GM12874 (cell line): Measurements from ENCODE around the gene FBXL12.

Experiments used
- CTCF ChIP-seq: IDR thresholded peaks from 2 replicates; pipeline ENCODE4 v1.5.1; 2011; ENCODE audit warnings: low read depth, mild to moderate bottlenecking, control low read depth, low read length, moderate library complexity; ENCODE audit not compliant: insufficient read depth

FBXL12 gene

DNA sequence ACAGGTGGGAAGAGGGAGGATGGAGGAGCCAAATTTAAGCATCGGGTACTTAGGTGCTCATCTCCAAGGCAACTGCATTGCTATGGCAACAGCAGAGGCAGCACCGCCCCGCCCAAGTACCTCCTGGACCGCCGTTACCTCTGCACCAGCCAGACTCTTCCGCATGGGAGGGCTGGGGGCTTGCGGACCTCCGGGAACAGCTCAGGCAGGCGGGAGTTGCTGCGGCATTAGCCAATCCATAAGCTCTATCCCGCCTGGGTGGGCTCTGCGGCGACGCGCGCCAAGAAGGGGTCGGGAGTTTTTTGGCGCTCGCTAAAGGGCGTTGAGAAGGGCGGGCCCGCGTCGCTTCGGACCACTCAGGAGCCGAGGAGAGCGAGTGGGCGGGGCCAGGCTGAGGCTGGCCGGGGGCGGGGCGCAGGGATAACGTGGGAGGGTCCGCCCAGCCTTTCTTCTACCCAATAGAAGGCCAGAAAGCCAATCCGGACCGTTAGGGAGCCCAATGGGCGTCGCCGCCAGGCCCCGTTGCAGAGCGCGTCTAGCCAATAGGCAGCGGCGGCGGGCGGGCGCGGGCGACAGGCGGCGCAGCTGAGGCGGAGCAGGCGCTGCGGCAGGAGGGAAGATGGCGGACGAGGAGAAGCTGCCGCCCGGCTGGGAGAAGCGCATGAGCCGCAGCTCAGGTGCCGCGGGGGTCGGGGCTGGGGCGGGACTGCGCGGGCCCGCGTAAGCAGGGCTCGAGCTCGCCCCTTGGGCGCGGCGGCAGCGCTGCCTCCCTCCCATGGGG lies 16.0 kb upstream of the FBXL12 start, which contains the start of gene PIN1:
Gene PIN1 (plus strand): TSS at position 593 of the 781 bp plus-strand sequence. CDS start 27 bp downstream, at position 620.
- peak; percentile 55 for TF ChIP-seq CTCF

GRCh38 chr19:9834307-9834725 lies 15.4 kb upstream of the FBXL12 start:
- no peak for TF ChIP-seq CTCF

- TF ChIP-seq CTCF = no peak
Measured at GRCh38 chr19:9828551-9829063, 9.7 kb upstream of the FBXL12 start.

- no peak for TF ChIP-seq CTCF
Measured at GRCh38 chr19:9827289-9828238, 8.7 kb upstream of the FBXL12 start, which contains the start of gene UBL5. Gene UBL5 (plus strand): TSS chr19:9827918. CDS start chr19:9828338, 420 bp downstream.

GRCh38 chr19:9823816-9824215 lies 4.9 kb upstream of the FBXL12 start:
- no peak for TF ChIP-seq CTCF

DNA sequence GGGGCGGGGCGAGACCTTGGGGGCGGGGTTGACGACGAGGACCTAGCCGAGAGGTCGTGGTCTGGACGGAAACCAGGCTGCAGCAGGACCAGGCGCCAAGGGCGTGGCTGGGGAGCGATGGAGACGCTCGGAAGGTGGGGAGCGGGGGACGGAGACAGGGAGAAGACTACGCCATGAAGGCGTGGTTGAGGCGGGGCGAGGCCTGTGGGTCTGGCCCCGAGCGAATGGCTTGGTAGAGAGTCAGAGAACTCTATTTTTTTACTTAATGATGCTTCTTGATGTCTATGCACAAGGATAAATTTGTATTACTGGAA lies 674 bp upstream of the FBXL12 start:
- no peak for TF ChIP-seq CTCF

DNA sequence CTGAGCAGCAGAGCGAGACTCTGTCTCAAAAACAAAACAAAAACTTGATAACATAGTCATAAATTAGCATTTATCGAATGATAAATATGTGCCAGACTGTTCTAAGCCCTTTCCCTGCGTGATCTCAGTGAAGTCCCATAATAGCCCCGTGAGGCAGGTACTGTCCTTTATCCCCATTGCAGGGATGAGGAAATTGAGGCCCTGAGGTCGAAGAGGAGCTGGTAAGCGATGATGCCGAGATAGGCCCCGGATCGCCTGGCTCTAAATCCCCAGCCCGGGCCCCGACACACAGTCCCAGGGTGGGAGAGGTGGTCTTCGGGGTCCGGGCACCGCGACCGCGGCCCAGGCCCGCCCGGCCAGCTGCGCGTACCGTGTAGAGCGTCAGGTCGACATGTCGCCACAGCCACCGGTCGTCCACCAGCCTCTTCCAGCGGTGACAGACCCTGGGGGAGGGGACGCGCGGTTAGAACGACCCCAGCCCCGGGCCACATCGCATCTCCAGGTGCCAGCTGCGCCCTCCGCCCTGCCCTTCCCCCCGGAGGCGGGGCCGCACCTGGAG lies 625 bp downstream of the FBXL12 start:
- no peak for TF ChIP-seq CTCF
